ENCODE measurements around the gene FADS1. TPM values are rescaled to one million over a fixed set of nuclear protein-coding genes. Genes with fewer than 3 reads are reported as not detected.

The FADS1 gene
- total and polyA plus RNA-seq, 2 of the 8 experiments (the other 6 are each of a cell fraction or from before 2014, with no cell fraction given) = 115 to 141 TPM

DNA sequence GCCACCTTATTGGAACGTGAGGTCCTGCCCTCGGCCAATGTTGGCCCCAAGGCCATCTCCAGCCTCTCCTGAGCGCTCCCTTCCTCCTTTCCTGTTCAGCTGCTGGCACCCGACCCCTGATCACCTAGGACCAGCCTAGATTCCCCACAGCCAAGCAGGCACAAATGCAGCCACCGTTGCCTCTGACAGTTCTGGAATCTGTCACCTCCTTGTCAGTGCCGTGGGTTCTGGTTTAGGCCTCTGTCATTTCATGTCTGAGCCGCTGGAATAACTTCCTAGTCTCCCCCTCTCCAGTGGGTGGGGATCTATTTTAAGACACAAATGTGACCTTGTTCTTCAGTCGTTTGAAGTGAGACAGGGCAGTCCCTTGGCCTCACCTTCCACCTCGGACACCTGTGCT, 44.8 kb upstream of the FADS1 start:
- H4K5ac ChIP-seq (ENCODE audit: insufficient read length, low read depth, low read length) = no peak overlapping the region
- no peak overlapping the region for H3K23ac ChIP-seq (ENCODE audit: insufficient read length)
- H2BK5ac ChIP-seq (ENCODE audit: low read depth, low read length) = no peak overlapping the region
- no peaks in the 10 kb centered on the region for H3K79me2 ChIP-seq (ENCODE audit: control insufficient read depth in 1 of 2, insufficient read depth in 2 of 2, low read length in 2 of 2)
- H4K20me1 ChIP-seq (replicated peaks in 1 of 2; ENCODE audit: control insufficient read depth in 1 of 2, insufficient read depth in 2 of 2, low read length in 2 of 2) = peaks cover 7 to 17% of the 10 kb centered on the region in 2 experiments
- H3K56ac ChIP-seq (replicated peaks; ENCODE audit: insufficient read length, low read depth, low read length) = no peak overlapping the region
- no peak overlapping the region for H2AK5ac ChIP-seq (ENCODE audit: low read depth, low read length)
- no peak overlapping the region for H3K9ac ChIP-seq (replicated peaks in 1 of 4; ENCODE audit: extremely low read depth in 1 of 4, low read depth in 3 of 4, low read length in 3 of 4)
- H3K14ac ChIP-seq (ENCODE audit: insufficient read length) = no peak overlapping the region
- no peak overlapping the region for H2AFZ ChIP-seq (ENCODE audit: low read length)
- no peak overlapping the region for H3K18ac ChIP-seq (ENCODE audit: extremely low read depth, low read length)
- ChIA-PET CTCF (ENCODE audit: partially characterized antibody) (interaction anchor here (1.0 to 1.8 kb wide), 5 partner anchors 9 to 246 kb away, joined by 3 to 7 read pairs (median 3); no protein-coding TSS in a partner anchor), POLR2A (ENCODE audit: partially characterized antibody) (interaction anchor here (0.8 to 1.0 kb wide), 2 partner anchors 16 to 42 kb away, joined by 3 read pairs; no protein-coding TSS in a partner anchor)
- no peaks in the 10 kb centered on the region for H3K23me2 ChIP-seq (ENCODE audit: low read depth, low read length)
- no peak for FAIRE-seq
- no peak for DNase-seq (ENCODE audit: low read depth in 1 of 2, low spot score in 2 of 2)
- H2BK12ac ChIP-seq (ENCODE audit: low read depth, low read length) = no peak overlapping the region
- no peak overlapping the region for H3K4me2 ChIP-seq (ENCODE audit: insufficient read depth in 1 of 2, low read depth in 2 of 2, low read length in 2 of 2)
- no peak overlapping the region for H2BK120ac ChIP-seq (replicated peaks; ENCODE audit: low read depth, low read length)
- no peaks in the 10 kb centered on the region for H3K9me3 ChIP-seq (ENCODE audit: insufficient read depth in 2 of 2, low read depth in 1 of 2, low read length in 1 of 2)
- H3K79me1 ChIP-seq (ENCODE audit: low read depth, low read length) = no peaks in the 10 kb centered on the region
- no peak overlapping the region for H3K4ac ChIP-seq (replicated peaks; ENCODE audit: insufficient read length, low read depth, low read length)
- H2BK20ac ChIP-seq (ENCODE audit: low read length) = no peak overlapping the region
- H3K36me3 ChIP-seq (ENCODE audit: control insufficient read depth in 2 of 4, insufficient read depth in 4 of 4, low read length in 3 of 4) = peaks cover 29 to 81% (median 59%) of the 10 kb centered on the region in 4 experiments
- H3K4me3 ChIP-seq (ENCODE audit: extremely low read depth in 1 of 4, insufficient read depth in 2 of 4, low read depth in 3 of 4, low read length in 4 of 4) = no peak overlapping the region
- WGBS, 2 experiments (ENCODE audit: extremely low coverage in 1 of 2, insufficient coverage in 1 of 2, insufficient read length in 1 of 2, insufficient replicate concordance in 2 of 2, low coverage in 1 of 2, low lambda C conversion rate in 2 of 2, missing lambda C conversion rate in 1 of 2) = 88% methylated on average over 9 of the region's 9 CpGs; no CpG with 5 or more reads in 1 of the 2 experiments
- peak overlapping the region; percentile 55 for H4K91ac ChIP-seq (replicated peaks; ENCODE audit: insufficient read length, low read length)
- H2BK15ac ChIP-seq (ENCODE audit: low read length) = no peak overlapping the region
- H3K27ac ChIP-seq (ENCODE audit: low read depth, low read length) = no peak overlapping the region
- no peaks in the 10 kb centered on the region for H3K4me1 ChIP-seq (replicated peaks in 1 of 4; ENCODE audit: control insufficient read depth in 3 of 4, insufficient read depth in 4 of 4, low read length in 3 of 4)
- peak overlapping the region; percentile 57; the same call in 1 of the 2 replicates for H4K8ac ChIP-seq (ENCODE audit: extremely low read depth, insufficient read depth, low read length)
- no peaks in the 10 kb centered on the region for H3K27me3 ChIP-seq (replicated peaks in 1 of 4; ENCODE audit: control insufficient read depth in 3 of 4, extremely low read depth in 1 of 4, insufficient read depth in 3 of 4, low read length in 3 of 4)
